Skin epidermis (tissue), 12 donors: Measurements from ENCODE around the gene CENPP.

Experiments used
- H3K27ac ChIP-seq, 21 experiments: fragments of 200-600 bp; sonication (generic) in 11 of 21; one replicate each; pipeline ENCODE4 v1.5.0; 2020; ENCODE audit warnings: mild to moderate bottlenecking in 3 of 21, inconsistent platforms in 2 of 21, moderate library complexity in 2 of 21
- H3K4me3 ChIP-seq, 7 experiments: fragments of 200-600 bp; sonication (generic) in 2 of 7; one replicate each; pipeline ENCODE4 v1.5.0; 2020; ENCODE audit warnings: inconsistent platforms in 2 of 7, mild to moderate bottlenecking in 2 of 7, moderate library complexity in 1 of 7

Gene CENPP

DNA sequence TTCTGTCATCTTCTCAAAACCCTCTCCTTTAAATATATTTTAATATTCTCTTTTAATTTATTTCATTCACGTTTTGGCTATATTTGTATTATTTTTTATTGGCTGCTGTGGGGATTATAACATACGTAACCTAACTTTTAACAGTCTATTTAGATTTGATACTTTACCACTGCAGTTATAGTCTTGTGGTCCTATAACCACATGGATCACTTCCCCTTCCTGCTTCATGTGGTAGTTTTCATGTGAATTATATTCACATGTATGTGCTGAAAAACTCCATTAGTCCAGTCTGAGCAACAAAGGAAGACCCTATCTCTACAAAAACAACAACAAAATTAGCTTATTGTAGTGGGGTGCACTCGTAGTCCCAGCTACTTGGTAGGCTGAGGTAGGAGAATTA is 34.3 kb downstream of the CENPP start:
- Histone ChIP-seq H3K27ac (peak overlapping the region in 4 of 21 experiments; percentile 1 to 59 (median 26)), H3K4me3 (no peak overlapping the region)

DNA sequence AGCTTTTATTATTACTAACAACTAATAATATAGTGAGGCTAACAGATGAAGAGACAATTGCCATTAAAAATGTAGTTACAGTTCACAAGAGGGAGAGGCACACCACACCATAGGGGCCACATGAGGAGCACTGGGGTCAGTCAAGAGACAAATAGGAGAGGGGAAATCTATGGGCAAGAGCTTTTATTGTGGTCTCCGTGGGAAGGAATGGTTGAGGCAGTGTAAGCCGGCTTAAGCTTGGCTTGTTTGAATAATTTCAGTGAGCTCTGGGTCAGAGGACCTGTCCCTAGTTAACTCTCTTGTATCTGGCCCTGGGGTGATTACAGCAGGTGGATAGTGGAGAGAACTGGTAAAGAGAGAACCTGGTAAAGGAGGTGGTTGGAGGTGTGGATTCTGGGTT is 43.3 kb downstream of the CENPP start:
- no peak overlapping the region for H3K27ac ChIP-seq
- no peak overlapping the region for H3K4me3 ChIP-seq

DNA sequence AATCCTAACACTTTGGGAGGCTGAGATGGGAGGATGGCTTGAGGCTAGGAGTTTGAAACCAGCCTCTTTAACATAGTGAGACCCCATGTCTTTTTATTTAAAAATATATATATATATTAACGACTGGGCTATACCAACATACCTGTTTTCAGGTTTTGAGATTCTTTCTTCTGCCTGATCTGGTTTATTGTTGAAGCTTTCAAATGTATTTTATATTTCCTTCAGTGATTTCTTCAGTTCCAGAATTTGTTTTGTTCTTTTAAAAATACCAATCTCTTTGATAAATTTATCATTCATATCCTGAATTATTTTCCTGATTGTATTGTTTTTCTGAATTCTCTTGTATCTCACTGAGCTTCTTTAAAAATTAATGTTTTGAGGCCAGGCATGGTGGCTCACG is 47.4 kb downstream of the CENPP start:
- H3K27ac ChIP-seq, result no peak overlapping the region
- no peak overlapping the region for H3K4me3 ChIP-seq

DNA sequence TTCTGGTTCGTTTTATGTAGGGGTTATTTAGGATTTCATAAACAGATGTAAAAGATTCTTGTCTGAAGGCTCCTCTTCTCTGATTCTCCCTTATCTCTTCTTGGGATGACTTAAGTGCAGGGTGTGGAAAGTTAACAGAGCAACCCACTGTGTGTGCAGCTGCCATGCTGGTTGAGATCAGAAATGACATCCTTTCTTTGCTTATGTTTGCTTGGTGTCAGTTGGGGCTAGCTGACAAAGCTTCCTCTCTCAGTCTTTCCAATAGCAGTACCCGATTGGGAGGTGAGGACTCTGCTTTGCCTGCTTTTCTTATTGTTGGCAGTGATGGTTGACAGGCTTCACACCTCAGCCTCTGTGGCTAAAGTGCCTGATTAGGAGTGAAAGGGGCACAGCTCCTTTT is 52.1 kb downstream of the CENPP start:
- no peak overlapping the region for H3K27ac ChIP-seq
- H3K4me3 ChIP-seq, result no peak overlapping the region

DNA sequence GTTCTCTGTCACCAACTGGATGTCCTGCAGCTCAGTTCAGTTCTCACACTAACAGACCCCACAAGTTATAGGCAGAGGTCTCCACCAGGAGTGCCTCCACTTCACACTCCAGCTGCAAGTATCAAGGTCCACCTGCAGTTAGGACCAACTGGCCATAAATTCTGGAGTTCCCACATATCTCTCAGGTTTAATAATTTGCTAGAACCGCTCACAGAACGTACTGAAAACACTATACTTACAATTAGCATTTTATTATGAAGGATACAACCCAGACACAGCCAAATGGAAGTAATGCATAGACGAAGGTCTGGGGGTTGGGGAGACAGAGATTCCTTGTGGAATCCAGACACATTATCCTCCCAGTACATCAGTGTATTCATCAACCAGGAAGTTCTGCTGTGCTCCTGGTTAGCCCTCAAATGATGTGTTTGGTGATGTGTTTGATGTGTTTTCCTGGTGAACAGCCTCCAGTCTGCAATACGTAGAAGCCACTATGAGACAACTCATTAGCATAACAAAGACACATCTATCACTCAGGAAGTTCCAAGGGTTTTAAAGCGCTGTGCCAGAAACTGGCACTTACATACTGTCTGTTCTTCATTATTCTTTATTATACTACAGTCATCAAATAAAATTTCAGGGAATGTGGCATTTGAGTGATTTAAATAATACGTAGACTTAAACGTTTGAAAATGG is 53.3 kb downstream of the CENPP start:
- Histone ChIP-seq H3K27ac (peak overlapping the region in 1 of 21 experiments; percentile 12), H3K4me3 (no peak overlapping the region)

DNA sequence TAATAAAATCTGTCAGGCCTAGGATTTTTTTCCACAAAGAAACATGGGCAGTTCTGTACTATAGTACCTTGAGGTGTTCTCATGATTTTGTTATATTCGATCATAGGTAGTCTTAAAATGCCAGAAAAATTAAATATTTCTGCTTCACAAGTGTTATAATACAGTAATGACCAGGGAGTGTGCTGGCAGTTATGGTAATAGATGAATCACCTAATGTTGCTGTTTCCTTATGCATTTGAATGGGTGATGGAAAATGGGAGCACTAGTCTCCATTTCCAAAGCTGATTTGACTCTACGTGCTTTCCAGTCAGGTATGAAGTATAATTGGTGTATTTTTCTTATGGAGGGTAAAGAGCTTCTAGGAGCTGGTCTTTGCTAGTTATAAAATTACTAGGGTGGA is 54.9 kb downstream of the CENPP start:
- Histone ChIP-seq H3K27ac (no peak overlapping the region), H3K4me3 (no peak overlapping the region)

DNA sequence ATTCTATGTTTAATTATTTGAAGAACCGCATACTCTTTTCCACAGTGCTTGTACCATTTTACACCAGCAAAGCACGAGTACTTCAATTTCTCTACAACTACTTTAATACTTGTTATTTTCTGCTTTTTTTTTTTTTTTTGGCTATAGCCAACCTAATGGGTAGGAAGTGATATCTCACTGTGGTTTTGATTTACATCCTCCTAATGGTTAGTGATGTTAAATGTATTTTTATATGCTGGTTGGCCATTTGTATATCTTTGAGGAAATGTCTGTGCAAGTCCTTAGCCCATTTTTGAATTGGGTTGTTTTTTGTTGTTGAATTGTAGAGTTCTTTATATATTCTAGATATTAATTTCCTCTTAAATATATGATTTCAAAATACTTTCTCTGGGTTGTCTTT is 56.0 kb downstream of the CENPP start:
- H3K27ac ChIP-seq, result no peak overlapping the region
- no peak overlapping the region for H3K4me3 ChIP-seq

DNA sequence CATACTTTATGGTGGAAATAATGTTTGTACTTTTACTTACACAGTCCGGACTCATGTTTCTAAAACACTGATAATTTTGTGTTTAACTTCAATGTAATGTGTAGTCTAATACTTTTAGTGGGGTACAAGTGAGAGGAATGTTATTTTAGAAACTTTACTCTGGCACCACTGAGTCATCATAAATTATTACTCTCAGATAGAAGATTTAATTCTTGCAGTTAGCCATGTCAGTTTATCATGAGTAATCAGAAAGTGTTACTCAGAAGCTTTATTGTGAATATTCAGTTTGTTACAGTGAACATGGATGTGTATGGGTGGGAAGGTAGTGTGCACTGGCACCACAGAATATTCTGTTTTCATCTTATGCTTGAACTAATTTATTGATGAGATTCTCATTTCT is 58.6 kb downstream of the CENPP start:
- Histone ChIP-seq H3K4me3 (no peak overlapping the region), H3K27ac (no peak overlapping the region)

DNA sequence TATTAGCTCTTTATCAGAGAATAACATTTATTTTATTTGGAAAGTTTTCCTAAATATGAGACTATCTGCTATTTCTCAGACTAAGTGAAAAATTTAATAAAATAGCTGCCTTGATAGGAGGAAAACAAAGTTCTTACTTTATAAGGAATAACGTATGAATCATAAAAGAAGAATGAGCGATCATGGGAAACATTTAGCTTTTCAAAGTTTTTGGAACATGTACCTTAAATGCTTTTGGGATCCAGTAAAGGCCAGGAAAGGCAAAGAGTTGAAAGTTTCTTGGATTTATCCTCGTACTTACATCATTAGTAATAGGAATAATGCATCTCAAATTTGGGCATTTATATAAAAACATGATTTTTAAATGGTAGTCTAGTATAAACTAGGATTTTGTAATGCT is 59.2 kb downstream of the CENPP start:
- Histone ChIP-seq H3K27ac (peak overlapping the region in 1 of 21 experiments; percentile 7), H3K4me3 (no peak overlapping the region)

DNA sequence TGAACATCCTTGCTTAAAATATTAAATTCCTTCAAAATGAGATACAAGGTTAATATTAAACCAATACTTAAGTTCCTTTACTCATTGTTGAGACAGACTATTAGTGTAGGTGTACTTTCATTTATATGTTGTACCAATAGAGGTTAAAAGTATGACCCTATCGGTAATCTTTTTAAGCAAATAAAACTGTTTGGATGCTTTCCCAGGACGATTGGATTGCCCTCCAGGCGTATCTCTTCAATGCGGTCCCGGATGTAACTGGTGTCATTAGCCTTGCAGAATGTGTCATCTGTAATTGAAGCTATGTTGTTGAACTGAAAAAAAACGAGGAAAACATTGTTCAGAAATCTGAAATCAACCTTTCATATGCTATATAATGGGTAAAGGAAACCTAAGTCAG is 59.7 kb downstream of the CENPP start:
- H3K27ac ChIP-seq, result peak overlapping the region in 2 of 21 experiments; percentile 20 to 26
- H3K4me3 ChIP-seq, result no peak overlapping the region

DNA sequence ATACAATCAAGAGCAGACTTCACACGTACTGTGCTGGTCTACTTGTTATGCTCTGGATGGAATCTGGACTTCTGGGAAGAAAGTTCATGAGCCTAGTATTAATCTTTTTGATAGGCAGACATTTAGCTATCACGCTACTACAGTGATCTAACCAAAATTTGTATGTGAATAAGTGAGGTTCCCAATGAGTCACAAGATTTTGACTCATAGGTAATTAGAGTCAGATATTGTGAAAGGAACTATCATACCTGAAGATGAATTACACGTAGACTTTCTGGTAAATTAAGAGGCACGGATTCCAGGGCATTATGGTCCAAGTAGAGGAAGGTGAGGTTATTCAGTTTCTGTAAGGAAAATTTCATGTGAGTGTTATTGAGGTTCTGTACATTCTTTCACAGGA is 60.2 kb downstream of the CENPP start:
- Histone ChIP-seq H3K4me3 (no peak overlapping the region), H3K27ac (peak overlapping the region in 2 of 21 experiments; percentile 20 to 26)

DNA sequence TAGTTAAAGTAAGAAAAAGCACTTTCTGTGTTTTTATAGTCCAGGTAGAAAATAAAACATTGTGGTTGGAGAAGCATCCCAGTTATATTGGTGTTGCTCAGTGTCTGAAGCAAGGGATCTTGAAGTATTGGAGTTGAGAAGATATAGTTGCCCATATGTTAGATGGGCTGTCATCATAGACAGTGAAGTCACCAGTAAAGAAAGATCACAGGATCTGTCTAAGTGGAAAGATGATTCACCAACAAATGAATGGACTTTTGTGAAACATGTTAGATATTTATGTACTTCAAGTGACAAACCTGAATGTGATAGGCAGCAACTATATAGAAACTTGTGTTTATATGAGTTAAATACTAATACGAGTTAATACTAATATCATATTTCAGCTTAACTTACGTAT is 66.9 kb downstream of the CENPP start:
- H3K27ac ChIP-seq, result no peak overlapping the region
- no peak overlapping the region for H3K4me3 ChIP-seq

DNA sequence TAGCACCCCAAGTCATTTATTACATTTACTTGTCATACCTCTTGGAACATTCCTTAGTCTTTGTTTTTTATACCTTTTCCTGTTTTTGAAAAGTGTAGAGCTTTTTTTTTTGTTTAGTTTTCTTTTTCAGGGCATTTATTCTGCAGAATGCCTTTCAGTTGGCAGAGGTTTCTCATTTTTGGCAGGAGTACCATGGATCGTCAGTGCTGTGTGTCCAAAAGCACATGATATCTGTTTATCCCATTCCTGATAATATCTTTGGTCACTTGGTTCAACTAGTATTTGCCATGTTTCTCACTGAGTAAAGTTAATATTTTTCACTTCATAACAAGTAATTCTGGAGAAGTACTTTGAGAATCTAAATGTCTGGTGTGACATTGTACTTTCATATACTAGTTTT is 67.9 kb downstream of the CENPP start:
- H3K4me3 ChIP-seq, result no peak overlapping the region
- H3K27ac ChIP-seq, result no peak overlapping the region

DNA sequence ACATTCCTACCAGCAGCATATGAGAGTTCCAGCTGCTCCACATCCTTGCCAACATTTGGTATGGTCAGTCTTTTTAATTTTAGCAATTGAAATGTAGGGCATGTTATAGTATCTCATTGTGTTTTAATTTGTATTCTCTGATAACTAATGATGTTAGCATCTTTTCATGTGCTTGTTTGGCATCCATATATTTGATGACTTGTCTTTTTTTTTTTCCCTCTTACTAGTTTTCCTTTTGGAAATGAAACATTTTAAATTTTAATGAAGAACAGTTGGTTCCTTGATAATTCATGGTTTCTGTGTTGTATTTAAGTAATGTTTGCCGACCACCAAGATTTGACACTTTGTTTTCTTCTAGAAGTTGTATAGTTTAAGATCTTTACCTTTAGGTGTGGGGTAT is 69.9 kb downstream of the CENPP start:
- H3K27ac ChIP-seq, result no peak overlapping the region

DNA sequence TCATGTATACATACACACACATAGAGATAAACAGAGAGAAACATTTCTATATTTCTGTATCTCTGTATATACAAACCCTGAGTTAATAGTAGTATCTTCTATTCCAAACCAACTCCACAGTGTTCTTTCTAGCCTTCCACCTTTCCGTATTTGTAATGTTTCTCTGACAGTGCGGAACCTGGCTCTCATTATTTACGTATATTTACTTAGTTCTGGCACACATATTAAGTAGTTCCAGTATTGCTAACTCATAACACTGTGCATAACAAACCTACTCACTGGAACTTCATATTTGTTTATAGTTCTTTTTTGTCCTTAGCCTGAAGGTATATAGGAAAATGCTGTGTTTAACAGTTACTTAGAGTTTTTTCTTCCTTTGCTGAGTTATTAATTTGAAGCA is 72.1 kb downstream of the CENPP start:
- Histone ChIP-seq H3K4me3 (no peak overlapping the region), H3K27ac (no peak overlapping the region)

More for the DNA sequence above, 69.9 kb downstream of the CENPP start:
- no peak overlapping the region for H3K4me3 ChIP-seq

DNA sequence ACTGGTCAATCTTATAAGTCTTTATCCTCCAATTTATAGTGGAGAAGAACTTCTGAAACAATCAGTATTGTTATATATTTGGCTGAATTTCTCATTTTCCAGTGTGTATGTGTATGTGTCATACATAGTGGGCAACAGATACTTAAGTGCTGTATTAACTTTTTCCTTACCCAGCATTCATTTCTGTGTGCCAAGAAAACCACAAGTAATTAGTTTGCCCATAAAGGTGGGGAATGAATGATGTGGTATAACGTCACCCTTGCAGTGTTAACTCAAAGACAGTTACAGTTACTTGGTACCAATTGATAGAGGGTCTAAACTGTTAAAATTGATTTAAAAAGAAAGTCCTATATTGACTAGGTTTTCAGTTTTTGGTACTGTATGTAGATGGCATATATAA is 76.6 kb downstream of the CENPP start:
- Histone ChIP-seq H3K27ac (no peak overlapping the region), H3K4me3 (no peak overlapping the region)

DNA sequence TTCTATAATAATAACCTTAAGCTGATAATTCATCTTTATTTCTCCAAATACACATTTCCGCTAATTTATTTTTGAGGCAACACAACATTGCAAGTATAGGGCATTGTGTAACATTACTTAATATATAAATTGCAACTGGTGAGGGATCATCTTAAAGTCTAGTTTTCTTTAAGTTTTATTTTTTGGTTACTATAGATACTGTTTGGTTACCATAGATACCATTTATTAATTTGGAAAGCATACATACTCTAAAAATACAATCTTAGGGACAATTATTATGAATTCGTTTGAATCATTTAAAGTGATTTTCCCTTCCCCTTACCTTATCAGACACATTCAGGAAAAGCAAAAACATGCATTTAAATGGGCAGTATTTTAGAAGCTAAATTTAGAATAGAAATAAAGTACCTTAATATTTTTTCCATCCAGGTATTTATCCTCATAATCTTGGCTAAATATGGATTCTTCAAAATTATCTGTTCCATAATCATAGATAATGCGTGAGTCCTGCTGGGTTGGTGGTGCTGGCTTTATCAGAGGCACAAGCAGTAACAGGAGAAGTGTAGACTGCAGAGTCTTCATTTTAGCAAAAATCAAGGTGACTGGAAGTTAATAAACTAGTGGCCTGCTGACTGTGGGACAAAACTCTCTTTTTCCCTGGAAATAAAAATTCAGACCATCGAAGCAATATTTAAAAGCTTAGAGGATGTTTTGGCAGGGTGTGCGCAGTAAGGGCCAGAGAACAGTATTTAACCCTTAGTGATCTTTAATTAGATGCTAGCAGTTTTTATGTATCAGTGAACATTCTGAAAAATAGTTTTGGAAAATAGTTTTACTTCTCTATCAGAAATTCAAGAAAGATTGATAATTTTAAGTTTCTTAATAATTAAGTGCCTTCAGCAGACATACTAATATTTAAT is 77.3 kb downstream of the CENPP start:
- Histone ChIP-seq H3K4me3 (peak overlapping the region in 1 of 7 experiments; percentile 18), H3K27ac (no peak overlapping the region)

DNA sequence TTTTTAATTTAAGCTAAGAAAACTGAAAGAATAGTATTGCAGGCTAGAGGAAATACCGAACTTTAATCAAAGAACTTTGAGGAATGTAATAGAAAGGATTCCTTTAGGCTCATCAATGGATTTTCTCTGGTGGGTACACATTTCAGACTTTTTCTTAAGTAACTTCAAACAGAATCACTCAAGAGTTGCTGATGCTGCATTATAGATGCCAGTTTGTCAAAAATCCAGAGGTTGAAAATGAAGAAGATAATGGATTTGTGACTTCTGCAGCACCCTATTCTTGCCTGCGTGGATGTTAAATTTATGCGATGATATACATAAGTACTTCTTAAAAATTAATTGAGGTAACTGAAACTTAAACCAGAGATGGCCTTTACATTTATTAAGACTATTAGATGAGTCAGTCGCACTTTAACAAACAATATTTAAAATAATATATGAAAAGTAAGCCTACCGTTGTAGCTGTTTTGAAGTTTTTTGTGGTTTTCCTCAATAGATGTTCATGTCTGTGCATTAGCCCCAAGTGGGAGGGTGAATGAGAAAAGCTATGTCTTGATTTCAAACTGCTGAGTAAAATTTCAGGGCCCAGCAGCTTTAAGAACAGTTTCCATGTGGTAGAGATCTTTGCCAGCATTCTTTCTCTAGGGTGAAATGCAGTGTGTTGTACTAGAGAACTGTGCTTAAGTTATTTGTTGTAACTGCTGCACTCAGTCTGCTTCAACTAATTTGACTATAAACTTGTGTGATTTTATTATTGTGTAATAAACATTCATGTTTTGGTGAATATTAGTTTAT is 78.5 kb downstream of the CENPP start, which contains the start of gene OGN:
Gene OGN, minus strand, starts transcription at position 537 of the 795 bp plus-strand sequence. CDS start 1,171 bp downstream, outside the sequence.
- peak within 1 kb of the TSS in 1 of 7 experiments; percentile 18 for H3K4me3 ChIP-seq

DNA sequence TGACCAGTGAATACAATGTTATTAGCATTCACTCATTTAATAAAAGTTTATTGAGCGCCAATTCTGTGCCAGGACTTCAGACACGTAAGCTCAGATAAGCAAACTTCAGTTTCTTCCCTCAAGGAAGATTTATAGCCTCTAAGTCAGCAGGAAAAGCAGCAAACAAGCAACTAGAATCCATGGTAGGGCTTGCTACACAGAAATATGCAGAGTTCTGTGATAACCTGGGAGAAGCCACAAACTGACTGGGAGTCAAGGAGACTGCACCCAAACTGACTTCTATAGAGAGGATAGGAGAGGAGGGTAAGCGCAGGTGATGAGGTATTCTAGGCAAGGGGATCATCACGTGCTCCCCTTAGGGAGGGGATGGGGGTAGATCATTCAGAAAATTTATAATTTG is 80.1 kb downstream of the CENPP start:
- Histone ChIP-seq H3K27ac (peak overlapping the region in 8 of 21 experiments; percentile 5 to 76 (median 54)), H3K4me3 (no peak overlapping the region)

More for the DNA sequence above, 78.5 kb downstream of the CENPP start, which contains the start of gene OGN:
- H3K27ac ChIP-seq, result peak within 1 kb of the TSS in 2 of 21 experiments; percentile 20 to 52

DNA sequence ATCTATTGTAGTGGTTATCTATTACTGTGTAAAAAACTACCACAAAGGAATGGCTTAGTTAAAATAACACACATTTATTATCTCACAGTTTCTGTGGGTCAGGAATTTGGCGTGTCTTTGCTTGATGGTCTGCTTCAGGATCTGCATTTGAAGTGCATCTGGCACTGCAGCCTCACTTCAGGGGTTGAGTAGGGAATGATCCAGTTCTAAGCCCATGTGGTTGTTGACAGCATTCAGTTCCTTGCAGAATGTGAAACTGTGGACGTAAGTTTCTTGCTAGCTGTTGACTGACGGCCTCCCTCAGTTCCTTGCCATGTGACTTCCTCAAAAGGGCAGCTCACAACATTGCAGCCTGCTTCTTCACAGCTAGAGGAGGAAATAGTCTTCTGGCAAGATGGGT is 80.7 kb downstream of the CENPP start:
- Histone ChIP-seq H3K4me3 (no peak overlapping the region), H3K27ac (peak overlapping the region in 12 of 21 experiments; percentile 9 to 76 (median 52))
